Fibroblast of skin of right biceps (primary cell): Measurements from ENCODE around the gene CXCL1.
A peak's percentile ranks its signal among the peaks of the same experiment; 100 is the strongest.
"Not testable (repeated sequence)": the region's sequence is repeated elsewhere in the genome, so short reads cannot be mapped to it uniquely, and the experiment has no call there.

Experiments used
- DNase-seq: peaks from one replicate; pipeline ENCODE4 v3.0.0-alpha.2; 2013

The CXCL1 gene

GRCh38 chr4:73885574-73886267, 16.5 kb downstream of the CXCL1 start:
- peak; percentile 58 for DNase-seq

DNA sequence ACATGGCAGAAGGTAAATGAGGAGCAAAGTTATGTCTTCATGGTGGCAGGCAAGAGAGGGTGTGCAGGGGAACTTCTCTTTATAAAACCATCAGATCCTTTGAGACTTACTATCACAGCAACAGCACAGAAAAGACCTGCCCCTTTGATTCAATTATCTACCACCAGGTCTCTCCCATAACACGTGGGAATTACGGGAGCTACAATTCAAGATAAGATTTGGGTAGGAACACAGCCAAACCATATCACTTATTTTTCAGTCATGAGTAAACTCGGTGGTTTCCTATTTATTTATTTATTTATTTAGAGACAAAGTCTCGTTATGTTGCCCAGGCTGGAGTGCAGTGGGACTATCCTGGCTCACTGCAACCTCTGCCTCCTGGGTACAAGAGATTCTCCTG, 22.1 kb downstream of the CXCL1 start:
- DNase-seq = no peak

DNA sequence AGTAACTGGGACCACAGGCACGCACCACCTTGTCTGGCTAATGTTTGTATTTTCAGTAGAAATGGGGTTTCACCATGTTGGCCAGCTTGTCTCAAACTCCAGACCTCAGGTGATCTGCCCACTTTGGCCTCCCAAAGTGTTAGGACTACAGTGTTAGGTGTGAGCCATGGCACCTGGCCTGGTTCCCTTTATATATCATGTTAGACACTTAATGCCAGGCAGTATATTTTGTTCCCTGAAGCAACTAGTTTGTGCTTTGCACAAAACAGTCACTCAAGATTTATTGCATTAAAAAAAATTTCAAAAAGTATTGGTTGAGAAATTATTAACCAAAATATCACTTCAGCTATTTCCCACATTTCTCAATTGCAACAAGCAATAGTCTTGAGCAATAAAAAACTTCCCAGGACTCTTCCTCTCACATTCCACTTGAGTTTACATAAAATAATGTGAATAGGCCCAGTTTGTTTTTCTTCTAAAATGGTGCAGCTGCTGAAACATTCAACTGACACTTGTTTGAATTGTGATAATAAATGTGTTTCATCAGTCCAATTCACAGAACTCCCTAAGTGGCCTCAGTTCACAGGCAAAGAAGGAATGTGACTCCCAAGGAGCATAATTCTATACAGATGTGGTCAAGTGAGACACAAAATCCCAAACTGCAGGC, 22.7 kb downstream of the CXCL1 start:
- DNase-seq = peak; percentile 95

DNA sequence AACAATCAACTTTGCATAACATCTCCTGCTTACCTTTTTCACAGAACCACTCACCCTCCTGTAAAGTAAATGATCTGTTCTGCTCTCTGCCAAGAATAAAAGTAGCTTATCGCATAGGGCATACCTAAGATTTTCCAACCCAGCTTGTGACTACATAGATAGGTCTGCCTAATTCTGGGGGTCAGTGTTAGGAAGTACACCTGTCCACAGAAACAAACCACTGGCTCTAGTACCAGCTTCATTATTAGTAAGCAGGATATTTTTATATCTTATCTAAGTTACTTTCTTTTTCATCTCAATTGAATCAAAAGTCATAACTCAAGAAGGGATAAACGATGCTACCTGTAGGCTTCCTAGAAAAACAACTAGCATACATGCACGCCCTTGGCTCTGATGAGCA, 23.8 kb downstream of the CXCL1 start:
- DNase-seq = no peak

GRCh38 chr4:73894001-73894400, 24.8 kb downstream of the CXCL1 start:
- peak; percentile 42 for DNase-seq

- DNase-seq = peak; percentile 67
Observed at GRCh38 chr4:73895201-73896175, 26.3 kb downstream of the CXCL1 start.

DNA sequence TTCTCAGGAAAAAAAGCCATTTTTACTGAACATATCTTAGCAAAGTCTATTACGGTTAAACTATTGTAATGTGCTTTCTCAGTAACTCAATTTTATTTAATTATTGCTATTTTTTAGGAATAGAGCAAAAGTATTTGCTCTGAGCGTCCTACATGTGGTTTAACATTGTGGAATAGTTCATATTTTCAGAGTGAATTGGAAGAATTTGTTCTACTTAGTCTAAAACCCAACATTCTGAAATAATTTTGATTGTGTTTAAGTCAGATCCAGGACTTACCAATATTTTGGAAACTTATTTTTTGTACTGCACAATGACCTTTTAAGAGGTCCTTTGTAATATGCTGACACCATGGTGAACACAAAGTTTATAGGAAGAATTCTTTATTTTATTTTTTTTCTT, 27.2 kb downstream of the CXCL1 start:
- DNase-seq = no peak

DNA sequence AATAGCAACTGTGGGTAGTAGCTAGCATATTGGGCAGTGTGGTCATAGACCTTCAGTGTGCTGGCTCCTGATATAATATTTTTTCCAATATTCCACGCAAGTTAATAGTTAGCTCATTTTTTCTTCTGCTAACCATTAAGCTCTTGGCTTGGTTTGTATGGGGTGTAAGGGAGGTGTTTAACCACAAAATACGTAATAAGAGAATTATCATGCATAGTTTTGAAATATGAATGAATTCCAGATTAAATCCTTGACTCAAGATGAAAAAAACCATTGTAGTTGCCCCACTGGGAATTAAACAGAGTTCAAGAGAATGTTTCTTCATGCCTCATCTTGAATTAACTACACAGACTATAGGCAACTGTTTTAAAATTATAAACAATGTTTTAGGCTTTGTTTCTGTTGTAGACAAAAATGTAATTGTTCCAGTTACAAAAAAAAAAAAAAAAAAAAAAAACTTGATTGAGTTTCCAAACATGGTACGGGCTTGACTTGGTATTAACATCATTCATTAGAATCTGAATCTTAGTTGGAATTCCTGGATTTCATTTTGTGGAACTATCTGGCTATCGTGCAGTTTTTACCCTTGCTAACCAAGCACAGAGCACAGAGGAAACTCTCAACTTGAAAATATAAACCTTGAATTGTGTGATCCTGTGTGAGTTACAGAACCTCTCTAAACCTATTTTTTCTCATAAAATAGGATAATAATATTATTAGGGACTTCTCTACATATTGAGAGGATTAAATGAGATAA, 28.4 kb downstream of the CXCL1 start:
- peak; percentile 96 for DNase-seq

GRCh38 chr4:73899338-73899737, 30.1 kb downstream of the CXCL1 start:
- not testable (repeated sequence) for DNase-seq

GRCh38 chr4:73901031-73901430, 31.8 kb downstream of the CXCL1 start:
- DNase-seq = peak; percentile 92

DNA sequence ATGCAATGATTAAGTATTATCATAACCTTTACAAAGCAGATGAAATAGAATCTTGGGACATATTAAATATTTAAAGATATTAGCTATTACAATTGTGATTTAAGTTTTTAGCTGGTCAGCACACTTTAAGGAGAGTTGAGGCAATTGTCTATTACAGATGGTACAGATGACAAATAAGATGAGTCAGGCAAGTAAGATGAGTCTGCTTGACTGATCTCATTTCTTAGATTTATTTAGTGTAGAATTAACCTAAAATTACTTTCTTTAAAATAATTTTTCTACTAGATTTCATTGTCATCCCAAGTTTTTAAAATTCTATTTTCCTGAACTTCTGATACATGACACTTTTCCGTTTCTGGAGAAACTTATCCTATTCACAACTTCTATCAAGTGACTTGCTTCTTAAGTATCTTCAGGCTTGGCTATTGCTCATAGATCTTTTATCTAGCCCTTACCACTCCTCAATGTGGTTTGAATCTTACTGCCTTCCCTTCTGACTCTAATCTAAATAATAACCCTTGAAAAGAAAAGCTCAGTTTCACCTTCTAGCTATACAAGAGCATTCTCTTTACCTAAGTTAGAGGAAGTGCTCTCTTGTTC, 32.9 kb downstream of the CXCL1 start:
- peak; percentile 71 for DNase-seq

DNA sequence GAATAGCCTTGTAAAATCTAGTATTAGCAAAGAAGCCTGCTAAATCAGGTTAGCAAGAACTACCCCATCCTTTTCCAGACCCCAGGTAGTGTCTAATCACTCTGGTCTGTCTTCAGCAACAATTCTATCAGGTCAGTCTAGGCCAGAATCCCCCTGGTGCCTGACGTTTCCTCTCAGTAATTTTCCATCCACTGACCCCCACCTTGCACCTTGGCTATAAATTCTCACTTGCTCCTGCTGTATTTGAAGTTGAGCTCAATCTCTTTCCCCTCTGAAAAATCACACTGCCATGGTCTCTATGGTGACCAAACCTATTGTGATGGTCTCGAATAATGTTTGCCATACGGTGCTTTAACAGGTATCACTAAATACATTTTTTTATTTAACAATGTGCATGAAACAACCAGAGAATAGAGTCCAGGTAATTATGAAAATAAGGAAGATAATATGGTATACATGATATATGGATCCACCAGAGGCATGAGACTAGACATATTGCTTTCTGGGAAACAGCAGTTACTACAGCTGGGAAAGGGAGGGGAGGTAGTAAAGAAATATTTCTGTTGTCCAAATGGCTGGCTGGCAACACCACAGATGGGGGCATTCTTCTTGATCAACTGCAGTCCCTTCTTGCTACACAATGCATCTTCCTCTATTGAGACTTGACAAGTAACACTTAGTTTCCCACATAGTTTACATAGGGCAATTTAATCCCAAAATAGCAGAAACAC, 33.8 kb downstream of the CXCL1 start:
- DNase-seq = no peak

DNA sequence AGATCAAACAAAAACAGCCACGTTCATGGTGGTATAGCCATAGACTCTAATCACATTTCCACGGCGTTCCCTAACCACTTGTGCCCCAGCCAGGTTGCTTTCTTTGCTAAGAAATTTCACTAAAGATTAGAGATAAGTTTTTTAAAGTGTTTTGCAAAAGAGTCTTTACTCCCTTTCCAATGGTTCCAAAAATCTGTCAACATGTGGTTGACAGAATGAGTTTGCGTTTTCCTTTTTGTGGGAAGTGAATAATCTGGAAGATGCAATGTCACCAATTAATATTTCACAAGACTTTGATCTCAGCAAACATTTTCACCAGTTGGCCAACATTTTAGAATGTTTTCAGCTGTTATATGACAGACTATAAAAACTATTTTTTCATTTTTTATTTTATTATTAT, 35.3 kb downstream of the CXCL1 start:
- peak; percentile 87 for DNase-seq

- no peak for DNase-seq
Observed at GRCh38 chr4:73908965-73909364, 39.8 kb downstream of the CXCL1 start.

DNA sequence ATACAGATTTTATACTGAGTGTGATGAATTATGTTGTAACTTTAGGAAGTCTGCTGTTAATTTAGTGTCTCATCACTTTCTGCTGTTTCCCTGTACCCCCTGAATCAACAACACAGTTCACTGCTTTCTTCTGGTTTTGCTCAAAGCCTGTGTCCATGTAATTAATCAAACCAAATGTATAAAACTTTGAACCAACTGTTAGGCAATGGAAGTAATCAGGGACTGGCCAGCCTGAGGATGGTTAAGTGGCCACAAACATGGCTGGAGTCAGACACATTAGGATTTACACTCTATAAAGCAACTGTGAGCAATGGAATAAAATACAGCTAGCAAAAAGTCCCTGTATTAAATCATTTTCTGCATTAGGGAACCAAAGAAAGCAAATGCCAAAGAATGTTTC, 42.6 kb downstream of the CXCL1 start:
- no peak for DNase-seq

DNA sequence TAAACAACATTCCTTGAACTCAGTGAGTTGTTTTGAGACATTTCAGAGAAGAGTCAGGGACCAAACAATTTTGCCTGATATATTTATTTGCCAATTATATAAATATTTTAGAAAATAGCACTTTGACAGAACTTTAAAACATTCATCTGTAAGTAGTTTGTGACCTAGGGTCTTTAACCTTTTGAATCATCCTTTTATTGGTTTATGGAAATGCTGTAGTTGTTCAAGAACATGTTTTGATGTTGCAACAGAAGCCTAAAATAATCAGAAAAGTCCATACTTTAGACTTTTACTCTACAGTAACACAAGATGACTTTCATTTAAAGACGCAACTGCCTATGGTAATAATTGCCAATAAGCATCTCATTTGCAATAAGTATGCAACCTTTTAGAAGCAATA, 43.0 kb downstream of the CXCL1 start:
- no peak for DNase-seq

DNA sequence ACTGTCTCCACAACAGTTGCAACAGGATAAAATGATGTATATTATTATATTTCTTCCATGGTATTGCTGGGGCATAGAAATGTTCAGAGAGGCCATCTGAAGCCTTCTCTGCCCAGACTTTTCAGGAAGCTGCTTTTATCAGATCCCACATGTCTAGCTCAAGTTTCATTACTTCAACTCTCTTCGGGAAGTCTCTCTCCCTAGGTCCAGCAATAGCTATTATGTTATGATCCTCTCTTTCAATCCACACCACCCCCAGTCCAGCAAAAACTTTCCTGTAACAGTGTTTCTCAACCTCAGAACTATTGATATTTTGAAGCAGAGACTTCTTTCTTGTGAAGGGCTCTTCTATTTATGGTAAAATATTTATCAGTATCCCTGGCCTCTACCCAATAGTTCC, 44.9 kb downstream of the CXCL1 start:
- no peak for DNase-seq

GRCh38 chr4:73916172-73916925, 47.2 kb downstream of the CXCL1 start:
- no peak for DNase-seq

DNA sequence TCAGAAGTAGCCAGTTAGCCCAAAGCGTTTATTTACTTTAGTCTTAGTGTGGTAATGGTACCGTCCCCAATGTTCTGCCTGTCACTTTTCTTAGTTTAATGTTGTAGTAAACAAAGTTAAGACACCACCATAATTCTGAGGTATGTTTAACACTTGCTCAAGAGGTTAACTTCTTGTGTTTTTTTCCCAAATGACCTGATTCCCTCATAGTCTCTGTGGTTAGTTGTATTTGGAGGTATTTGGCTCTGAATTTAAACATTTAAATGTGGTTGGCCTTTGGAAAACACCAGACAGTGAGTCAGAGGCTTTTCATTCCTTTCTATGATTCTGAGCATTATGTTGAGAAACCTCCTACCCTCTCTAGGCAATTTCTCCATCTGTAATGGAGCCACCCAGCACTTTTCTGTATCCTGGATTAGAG, 47.9 kb downstream of the CXCL1 start:
- DNase-seq = peak; percentile 96

- peak; percentile 13 for DNase-seq
Observed at GRCh38 chr4:73918058-73918457, 48.9 kb downstream of the CXCL1 start.

GRCh38 chr4:73919691-73920090, 50.5 kb downstream of the CXCL1 start:
- peak; percentile 68 for DNase-seq
